HepG2 (cell line): ENCODE measurements around the gene KDM4B. TPM values are rescaled to one million over a fixed set of nuclear protein-coding genes. Genes with fewer than 3 reads are reported as not detected.
A peak's percentile ranks its signal among the peaks of the same experiment; 100 is the strongest.

Experiments
- DNMT1 ChIP-seq: sonication (generic); formaldehyde crosslinking; IDR thresholded peaks from 2 replicates; pipeline ENCODE4 v1.5.1; 2020; ENCODE audit warnings: mild to moderate bottlenecking, missing genetic modification reagents
- FOSL1 ChIP-seq: sonication (generic); formaldehyde crosslinking; IDR thresholded peaks from 2 replicates; pipeline ENCODE4 v1.9.0; 2021; ENCODE audit warnings: missing genetic modification reagents, borderline replicate concordance
- FOXO1 ChIP-seq: sonication (generic); formaldehyde crosslinking; IDR thresholded peaks from 2 replicates; pipeline ENCODE4 v1.4.0; 2020; ENCODE audit warnings: missing genetic modification reagents
- GABPB1 ChIP-seq: IDR thresholded peaks from 2 replicates; pipeline ENCODE4 v1.6.1; 2016; ENCODE audit warnings: mild to moderate bottlenecking, missing genetic modification reagents, moderate library complexity, missing compliant biosample characterization
- MED1 ChIP-seq: sonication (generic); formaldehyde crosslinking; IDR thresholded peaks from 2 replicates; pipeline ENCODE4 v1.4.0; 2020; ENCODE audit warnings: missing genetic modification reagents
- NAIF1 ChIP-seq: sonication (generic); formaldehyde crosslinking; IDR thresholded peaks from 2 replicates; pipeline ENCODE4 v1.5.0; 2020; ENCODE audit warnings: mild to moderate bottlenecking, missing genetic modification reagents, borderline replicate concordance
- NFE2L1 ChIP-seq: sonication (generic); formaldehyde crosslinking; IDR thresholded peaks from 2 replicates; pipeline ENCODE4 v1.4.0; 2020; ENCODE audit warnings: missing genetic modification reagents, mild to moderate bottlenecking, borderline replicate concordance
- NR2F1 ChIP-seq, 2 experiments: fragments of 450-650 bp in 1 of 2; formaldehyde crosslinking in 1 of 2; IDR thresholded peaks; 2 replicates each; pipeline versions ENCODE4 v1.5.0 to v1.6.1; 2016 to 2020; ENCODE audit warnings: mild to moderate bottlenecking in 1 of 2, missing compliant biosample characterization in 1 of 2, missing genetic modification reagents in 1 of 2, moderate library complexity in 1 of 2
- RXRB ChIP-seq: IDR thresholded peaks from 2 replicates; pipeline ENCODE4 v1.6.1; 2016; ENCODE audit warnings: borderline replicate concordance, missing genetic modification reagents, missing compliant biosample characterization
- SIN3B ChIP-seq: fragments of 150-350 bp; IDR thresholded peaks from 2 replicates; pipeline ENCODE4 v1.6.1; 2014; ENCODE audit warnings: low read length
- TMF1 ChIP-seq: sonication (generic); formaldehyde crosslinking; IDR thresholded peaks from 2 replicates; pipeline ENCODE4 v1.8.1; 2022; ENCODE audit warnings: low read depth, missing genetic modification reagents
- TOE1 ChIP-seq: sonication (generic); formaldehyde crosslinking; IDR thresholded peaks from 2 replicates; pipeline ENCODE4 v1.4.0; 2020; ENCODE audit warnings: mild to moderate bottlenecking, missing genetic modification reagents
- ZFP82 ChIP-seq: sonication (generic); formaldehyde crosslinking; IDR thresholded peaks from 2 replicates; pipeline ENCODE4 v1.5.1; 2020; ENCODE audit warnings: mild to moderate bottlenecking, missing genetic modification reagents, borderline replicate concordance
- ZNF160 ChIP-seq: sonication (generic); formaldehyde crosslinking; IDR thresholded peaks from 2 replicates; pipeline ENCODE4 v1.8.0; 2022; ENCODE audit warnings: mild to moderate bottlenecking, inconsistent platforms, missing genetic modification reagents
- ZNF33A ChIP-seq: sonication (generic); formaldehyde crosslinking; IDR thresholded peaks from 2 replicates; pipeline ENCODE4 v1.5.1; 2020; ENCODE audit warnings: missing genetic modification reagents, mild to moderate bottlenecking, moderate library complexity, borderline replicate concordance
- ZNF546 ChIP-seq: sonication (generic); formaldehyde crosslinking; conservative IDR thresholded peaks from 2 replicates; pipeline ENCODE4 v1.8.1; 2023; ENCODE audit warnings: mild to moderate bottlenecking, missing genetic modification reagents
- ZNF7 ChIP-seq: IDR thresholded peaks from 2 replicates; pipeline ENCODE4 v1.6.1; 2016; ENCODE audit warnings: missing biosample characterization, missing genetic modification reagents
- ZSCAN21 ChIP-seq: sonication (generic); formaldehyde crosslinking; IDR thresholded peaks from 2 replicates; pipeline ENCODE4 v1.8.0; 2022; ENCODE audit warnings: mild to moderate bottlenecking, missing genetic modification reagents, moderate library complexity, borderline replicate concordance
- polyA plus RNA-seq, 8 experiments: library from polyadenylated mRNA; depleted of rRNA in 3 of 8; stranded (reverse) in 7 of 8; unstranded in 1 of 8; fragments of >200 nt; fragmentation: Illumina TruSeq in 4 of 8; extraction: Trizol in 4 of 8; gene quantifications; 2 replicates each; pipeline versions ENCODE4 v1.2.1 to v1.2.3, GENCODE V29; 2011 to 2016; ENCODE audit warnings: low read depth in 4 of 8, missing spikeins in 1 of 8, mixed read lengths in 1 of 8; ENCODE audit not compliant: insufficient read depth in 1 of 8
- total RNA-seq, 5 experiments: library from RNA; depleted of rRNA; stranded (reverse); fragments of >200 nt; fragmentation: Illumina TruSeq; extraction: Trizol; gene quantifications; 2 replicates each; pipeline ENCODE4 v1.2.3, GENCODE V29; 2016; ENCODE audit warnings: low read depth in 1 of 5
- TF ChIP-seq, protein P1 (sequence below): sonication (generic); formaldehyde crosslinking; IDR thresholded peaks from 2 replicates; pipeline ENCODE4 v1.4.0; 2020; ENCODE audit warnings: missing genetic modification reagents, borderline replicate concordance
- TF ChIP-seq, protein P2 (sequence below): sonication (generic); formaldehyde crosslinking; IDR thresholded peaks from 2 replicates; pipeline ENCODE4 v1.4.0; 2020; ENCODE audit warnings: mild to moderate bottlenecking, missing genetic modification reagents

KDM4B gene
- total and polyA plus RNA-seq, 2 of the 13 experiments (the other 11 are each of a cell fraction or from before 2014, with no cell fraction given) = 4.9 to 14.6 TPM

DNA sequence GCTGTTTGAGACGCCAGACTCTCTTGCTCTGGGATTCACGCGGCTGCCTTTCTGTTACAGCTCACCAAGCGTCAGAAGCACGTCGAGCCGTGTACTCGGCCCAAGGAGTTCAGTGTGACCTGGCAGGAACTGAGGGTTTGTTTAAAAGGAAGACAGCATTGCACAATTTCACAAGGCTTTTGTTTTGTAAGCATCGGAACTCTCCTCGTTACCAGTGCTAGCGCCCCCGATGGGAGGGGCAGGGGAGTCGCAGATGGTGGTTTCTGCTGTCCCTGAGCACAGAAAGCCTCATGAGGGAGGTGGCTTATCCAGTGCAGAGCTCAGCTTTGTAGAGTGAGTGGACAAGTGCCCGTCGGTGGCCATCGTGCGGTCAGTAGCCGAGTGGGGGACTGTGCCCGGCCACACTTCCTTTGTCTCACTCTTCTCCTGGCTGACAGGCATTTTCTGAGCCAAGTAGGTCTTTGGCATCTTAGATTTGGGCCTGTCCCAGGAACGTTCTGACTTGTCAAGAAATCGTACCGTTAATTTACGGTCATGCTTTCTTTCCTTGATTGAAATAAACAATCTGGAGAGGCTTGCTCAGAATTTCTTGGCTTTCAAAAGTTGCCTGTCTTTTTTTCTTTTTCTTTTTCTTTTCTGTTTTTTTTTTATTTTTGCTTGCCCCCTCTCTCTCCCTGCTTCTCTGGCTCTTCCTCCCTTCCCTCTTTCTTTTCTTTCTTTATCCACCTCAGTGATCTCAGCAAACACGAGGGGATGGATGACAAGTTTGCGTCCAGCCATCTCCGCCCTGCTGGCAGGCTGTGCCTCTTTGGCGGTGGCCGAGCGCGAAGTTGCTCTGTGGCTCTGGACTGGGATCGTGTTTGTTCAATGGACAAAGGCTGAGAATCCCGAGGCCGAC lies 7.7 kb downstream of the KDM4B start (continued):
- TF ChIP-seq ZNF160 (CRISPR knock-in tag) (no peak), RXRB (no peak), ZNF33A (no peak), GABPB1 (CRISPR knock-in tag) (no peak), MED1 (CRISPR knock-in tag) (no peak), NFE2L1 (CRISPR knock-in tag) (no peak), DNMT1 (CRISPR knock-in tag) (no peak), NAIF1 (no peak), ZSCAN21 (no peak), SIN3B (no peak), ZNF7 (CRISPR knock-in tag) (no peak), ZNF546 (CRISPR knock-in tag) (no peak), TMF1 (CRISPR knock-in tag) (no peak), FOSL1 (CRISPR knock-in tag) (no peak), FOXO1 (CRISPR knock-in tag) (peak; percentile 31; the same call in 1 of the 2 replicates), TOE1 (no peak), NR2F1 (CRISPR knock-in tag; IDR thresholded peaks at IDR 0.05) (no peak), ZFP82 (no peak)
- TF ChIP-seq, protein P1, sequence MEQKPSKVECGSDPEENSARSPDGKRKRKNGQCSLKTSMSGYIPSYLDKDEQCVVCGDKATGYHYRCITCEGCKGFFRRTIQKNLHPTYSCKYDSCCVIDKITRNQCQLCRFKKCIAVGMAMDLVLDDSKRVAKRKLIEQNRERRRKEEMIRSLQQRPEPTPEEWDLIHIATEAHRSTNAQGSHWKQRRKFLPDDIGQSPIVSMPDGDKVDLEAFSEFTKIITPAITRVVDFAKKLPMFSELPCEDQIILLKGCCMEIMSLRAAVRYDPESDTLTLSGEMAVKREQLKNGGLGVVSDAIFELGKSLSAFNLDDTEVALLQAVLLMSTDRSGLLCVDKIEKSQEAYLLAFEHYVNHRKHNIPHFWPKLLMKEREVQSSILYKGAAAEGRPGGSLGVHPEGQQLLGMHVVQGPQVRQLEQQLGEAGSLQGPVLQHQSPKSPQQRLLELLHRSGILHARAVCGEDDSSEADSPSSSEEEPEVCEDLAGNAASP (CRISPR knock-in tag) = peak; percentile 39; the same call in 1 of the 2 replicates
- TF ChIP-seq, protein P2, sequence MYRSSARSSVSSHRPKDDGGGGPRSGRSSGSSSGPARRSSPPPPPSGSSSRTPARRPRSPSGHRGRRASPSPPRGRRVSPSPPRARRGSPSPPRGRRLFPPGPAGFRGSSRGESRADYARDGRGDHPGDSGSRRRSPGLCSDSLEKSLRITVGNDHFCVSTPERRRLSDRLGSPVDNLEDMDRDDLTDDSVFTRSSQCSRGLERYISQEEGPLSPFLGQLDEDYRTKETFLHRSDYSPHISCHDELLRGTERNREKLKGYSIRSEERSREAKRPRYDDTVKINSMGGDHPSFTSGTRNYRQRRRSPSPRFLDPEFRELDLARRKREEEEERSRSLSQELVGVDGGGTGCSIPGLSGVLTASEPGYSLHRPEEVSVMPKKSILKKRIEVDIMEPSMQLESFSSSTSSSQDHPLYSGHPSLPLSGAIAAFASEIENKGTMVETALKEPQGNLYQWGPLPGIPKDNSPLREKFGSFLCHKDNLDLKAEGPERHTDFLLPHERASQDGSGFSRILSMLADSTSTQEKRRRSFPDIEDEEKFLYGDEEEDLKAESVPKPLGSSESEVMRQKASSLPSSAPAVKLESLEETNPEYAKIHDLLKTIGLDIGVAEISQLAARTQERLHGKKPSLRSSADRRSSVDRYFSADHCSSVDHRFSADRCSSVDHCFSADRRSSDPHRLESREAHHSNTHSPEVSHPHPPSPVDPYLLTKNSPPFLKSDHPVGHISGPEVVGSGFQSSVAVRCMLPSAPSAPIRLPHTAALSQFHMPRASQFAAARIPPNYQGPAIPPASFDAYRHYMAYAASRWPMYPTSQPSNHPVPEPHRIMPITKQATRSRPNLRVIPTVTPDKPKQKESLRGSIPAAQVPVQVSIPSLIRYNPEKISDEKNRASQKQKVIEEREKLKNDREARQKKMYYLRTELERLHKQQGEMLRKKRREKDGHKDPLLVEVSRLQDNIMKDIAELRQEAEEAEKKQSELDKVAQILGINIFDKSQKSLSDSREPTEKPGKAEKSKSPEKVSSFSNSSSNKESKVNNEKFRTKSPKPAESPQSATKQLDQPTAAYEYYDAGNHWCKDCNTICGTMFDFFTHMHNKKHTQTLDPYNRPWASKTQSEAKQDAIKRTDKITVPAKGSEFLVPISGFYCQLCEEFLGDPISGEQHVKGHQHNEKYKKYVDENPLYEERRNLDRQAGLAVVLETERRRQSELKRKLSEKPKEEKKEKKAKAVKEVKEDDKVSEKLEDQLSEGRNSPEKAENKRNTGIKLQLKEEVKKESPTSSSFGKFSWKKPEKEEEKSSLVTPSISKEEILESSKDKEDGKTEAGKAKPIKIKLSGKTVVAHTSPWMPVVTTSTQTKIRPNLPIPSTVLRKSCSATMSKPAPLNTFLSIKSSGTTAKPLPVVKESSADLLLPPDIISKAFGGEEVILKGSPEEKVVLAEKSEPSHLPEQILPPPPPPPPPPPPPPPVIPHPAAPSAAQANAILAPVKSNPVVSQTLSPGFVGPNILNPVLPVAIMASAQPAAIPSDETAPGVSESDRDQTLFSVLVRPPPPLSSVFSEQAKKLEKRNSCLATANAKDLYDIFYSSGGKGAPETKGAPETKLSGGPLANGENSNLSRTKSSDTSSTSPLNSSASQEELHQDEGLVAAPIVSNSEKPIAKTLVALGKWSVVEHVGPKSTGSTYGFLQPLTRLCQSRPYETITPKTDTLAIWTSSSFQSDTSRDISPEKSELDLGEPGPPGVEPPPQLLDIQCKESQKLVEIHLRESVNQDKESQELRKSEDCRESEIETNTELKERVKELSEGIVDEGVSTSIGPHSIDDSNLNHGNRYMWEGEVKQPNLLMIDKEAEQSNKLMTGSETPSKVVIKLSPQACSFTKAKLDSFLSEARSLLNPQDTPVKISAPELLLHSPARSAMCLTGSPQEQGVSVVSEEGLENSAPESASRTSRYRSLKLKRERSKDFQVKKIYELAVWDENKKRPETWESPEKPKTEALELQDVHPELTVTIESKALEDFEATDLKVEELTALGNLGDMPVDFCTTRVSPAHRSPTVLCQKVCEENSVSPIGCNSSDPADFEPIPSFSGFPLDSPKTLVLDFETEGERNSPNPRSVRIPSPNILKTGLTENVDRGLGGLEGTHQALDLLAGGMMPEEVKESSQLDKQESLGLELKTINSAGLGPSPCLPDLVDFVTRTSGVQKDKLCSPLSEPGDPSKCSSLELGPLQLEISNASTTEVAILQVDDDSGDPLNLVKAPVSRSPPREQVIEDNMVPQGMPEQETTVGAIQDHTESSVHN (CRISPR knock-in tag) = no peak
